GM11168 (cell line): ENCODE results near the gene PPP2R2C.

Experiments
- in situ Hi-C: fragments of 300-500 bp; cut with MboI; formaldehyde crosslinking; loops from one replicate; pipeline ENCODE4 v1.12.0; 2022; ENCODE audit warnings: low sequenced_read_pairs; ENCODE audit not compliant: unreplicated experiment

PPP2R2C gene

DNA sequence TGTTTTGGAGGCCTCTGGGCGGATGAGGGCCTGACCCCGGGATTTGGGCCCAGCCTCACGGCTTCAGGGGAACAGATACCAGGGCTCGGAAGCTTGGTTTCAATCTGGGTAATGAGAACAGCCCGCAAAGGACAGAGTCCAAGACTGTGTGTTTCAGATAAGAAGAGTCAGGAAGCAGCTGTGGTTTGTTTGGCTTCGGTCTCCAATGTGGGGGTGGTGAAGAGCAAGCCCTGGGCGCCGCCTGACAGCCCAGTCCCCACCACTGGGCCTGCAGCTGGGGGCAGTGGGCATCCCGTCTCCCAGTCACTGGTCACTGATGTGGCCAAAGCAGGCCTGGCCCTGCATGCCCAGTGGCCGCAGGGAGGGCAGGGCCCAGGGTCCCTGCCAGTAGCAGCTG, 193.6 kb downstream of the PPP2R2C start:
- in situ Hi-C loops, result no loop called here

- in situ Hi-C loops, result no loop called here
These were observed 194.2 kb downstream of the PPP2R2C start for GRCh38 chr4:6277935-6278800.

- in situ Hi-C loops, result no loop called here
These were observed 195.1 kb downstream of the PPP2R2C start for GRCh38 chr4:6277139-6277802.

- in situ Hi-C loops, result no loop called here
These were observed 196.3 kb downstream of the PPP2R2C start for GRCh38 chr4:6275898-6276806.

- in situ Hi-C loops, result no loop called here
These were observed 197.1 kb downstream of the PPP2R2C start for GRCh38 chr4:6275351-6275750.

GRCh38 chr4:6273661-6273990, 198.8 kb downstream of the PPP2R2C start:
- in situ Hi-C loops, result no loop called here

DNA sequence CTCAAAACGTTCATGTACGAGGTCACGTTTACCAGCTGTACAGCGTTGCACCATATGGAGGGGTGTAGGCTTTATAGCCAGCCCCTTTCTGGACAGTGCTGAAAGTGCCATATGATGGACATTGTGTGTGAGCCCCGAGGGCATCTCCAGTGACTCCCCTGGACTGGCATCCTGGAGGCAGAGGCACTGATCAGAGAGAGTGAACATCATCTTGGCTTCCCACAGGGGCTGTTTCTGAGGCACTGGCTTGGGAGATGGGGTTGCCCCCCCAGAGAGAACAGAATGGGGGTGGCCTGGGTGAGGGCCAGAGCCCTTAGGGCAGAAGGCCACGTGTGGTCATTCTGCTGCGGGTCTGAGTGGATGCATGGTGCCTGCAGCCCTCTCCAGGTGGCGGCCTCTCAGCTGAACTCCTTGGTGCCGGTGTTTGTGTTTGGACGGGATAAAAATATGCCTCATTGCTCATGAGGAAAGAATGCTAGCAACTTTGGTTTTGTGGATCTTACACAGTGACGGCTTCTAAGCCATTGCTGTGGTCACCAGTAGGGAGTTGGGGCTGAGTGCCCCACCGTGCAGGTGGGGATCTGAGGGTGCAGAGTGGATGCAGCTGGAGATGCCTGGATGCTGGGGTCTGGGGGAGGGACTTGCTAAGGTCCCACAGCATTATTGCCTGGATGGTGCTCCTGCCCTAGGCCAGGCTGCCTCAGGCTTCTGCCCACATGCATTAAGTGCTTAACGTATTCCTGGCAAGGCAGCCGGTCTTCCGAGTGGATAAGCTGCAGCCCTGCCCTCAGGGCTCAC, 199.4 kb downstream of the PPP2R2C start:
- in situ Hi-C loops, result no loop called here

DNA sequence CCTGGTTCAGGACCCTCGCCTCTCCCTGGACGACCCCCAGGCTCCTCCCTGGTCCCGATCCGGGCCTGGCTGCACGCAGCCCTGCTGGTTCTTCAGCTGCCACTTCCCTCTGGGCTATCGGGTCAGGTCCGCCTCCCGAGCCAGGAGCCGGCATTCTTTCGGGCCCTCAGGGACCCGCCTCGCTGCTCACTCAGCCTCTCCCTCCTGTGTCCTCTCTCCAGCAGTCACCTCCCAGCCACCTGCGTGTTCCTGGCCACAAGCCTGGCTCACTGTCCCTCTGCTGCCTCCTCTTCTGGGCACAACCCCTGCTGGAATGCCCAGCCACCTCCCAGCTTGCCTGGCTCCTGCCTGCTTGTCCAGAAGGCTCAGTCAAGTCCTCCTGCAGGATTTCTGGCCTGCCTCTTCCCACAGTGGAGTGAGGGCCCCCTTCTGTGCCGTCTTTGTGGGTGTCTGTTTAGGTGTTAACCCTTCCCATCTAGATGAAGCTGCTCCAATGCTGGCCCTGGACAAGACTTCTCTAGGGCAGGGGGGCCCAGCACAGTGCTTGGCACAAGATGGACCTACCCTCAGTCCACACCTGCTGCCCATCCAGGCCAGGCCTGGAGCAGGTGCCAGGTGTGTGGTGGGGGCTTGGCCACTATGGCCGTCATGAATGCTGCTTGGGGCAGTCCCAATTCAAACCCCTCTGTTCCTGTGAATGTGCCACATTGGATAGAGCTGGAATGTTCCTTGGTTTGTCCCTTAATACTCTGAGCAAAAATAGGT, 200.5 kb downstream of the PPP2R2C start:
- in situ Hi-C loops, result no loop called here

- in situ Hi-C loops, result no loop called here
These were observed 201.2 kb downstream of the PPP2R2C start for GRCh38 chr4:6271206-6271605.

DNA sequence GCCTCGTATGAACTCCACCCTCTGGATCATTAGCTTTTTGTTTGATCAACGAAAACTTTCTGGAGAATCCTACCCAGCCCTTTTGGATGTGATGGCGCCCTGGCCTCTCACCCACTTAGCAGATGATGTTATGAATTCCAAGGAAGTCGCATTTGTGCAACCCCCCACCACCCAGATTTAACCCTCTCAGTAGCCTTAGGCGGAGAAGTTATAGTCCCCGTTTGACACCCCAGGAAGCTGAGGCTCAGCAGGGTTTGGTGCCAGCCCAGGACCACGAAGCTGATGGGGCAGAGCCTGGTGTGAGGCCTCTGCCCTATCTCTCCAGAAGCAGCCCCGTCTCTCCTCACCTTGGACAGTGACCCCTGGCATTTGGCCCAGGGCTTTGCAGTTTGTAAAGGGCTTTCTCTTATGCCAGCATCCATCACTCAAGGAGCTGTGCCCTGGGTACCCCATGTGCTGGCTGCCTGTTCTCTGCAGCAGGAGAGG, 201.7 kb downstream of the PPP2R2C start:
- in situ Hi-C loops, result no loop called here
